Vagina (tissue), 2 donors: ENCODE data around the gene MSX2. TPM values are rescaled to one million over a fixed set of nuclear protein-coding genes. Genes with fewer than 3 reads are reported as not detected.
"Not testable (repeated sequence)": the region's sequence is repeated elsewhere in the genome, so short reads cannot be mapped to it uniquely, and the experiment has no call there.

Experiments
- DNase-seq, 2 donors: peaks; one replicate each; pipeline ENCODE4 v3.0.0-alpha.2; 2017; ENCODE audit errors: extremely low spot score in 2 of 2
- H3K27ac ChIP-seq: fragments of 200-600 bp; sonication (generic); one replicate; pipeline ENCODE4 v1.5.1; 2019
- H3K27me3 ChIP-seq: fragments of 200-600 bp; sonication (generic); one replicate; pipeline ENCODE4 v1.5.1; 2019
- H3K36me3 ChIP-seq, 2 donors: fragments of 200-600 bp; sonication (generic); one replicate each; pipeline ENCODE4 v1.5.1; 2017 to 2019
- H3K4me1 ChIP-seq: fragments of 200-600 bp; sonication (generic); one replicate; pipeline ENCODE4 v1.5.1; 2019
- H3K4me3 ChIP-seq, 2 donors: fragments of 200-600 bp; sonication (generic); 1 replicate in 1 of 2; 2 replicates in 1 of 2; pipeline ENCODE4 v1.5.1; 2016 to 2019
- H3K9me3 ChIP-seq: fragments of 200-600 bp; sonication (generic); one replicate; pipeline ENCODE4 v1.5.1; 2019
- CTCF ChIP-seq, 3 experiments: fragments of 450-650 bp in 2 of 3; fragments of 200-600 bp in 1 of 3; sonication (generic) in 1 of 3; IDR thresholded peaks; one replicate each; pipeline ENCODE4 v1.5.1; 2017 to 2019; ENCODE audit warnings: antibody characterized with exemption in 3 of 3, mild to moderate bottlenecking in 2 of 3, moderate library complexity in 2 of 3
- POLR2A ChIP-seq, 2 donors: fragments of 450-650 bp; IDR thresholded peaks; one replicate each; pipeline ENCODE4 v1.6.1; 2017; ENCODE audit warnings: antibody characterized with exemption in 2 of 2, mild to moderate bottlenecking in 2 of 2, moderate library complexity in 2 of 2
- POLR2AphosphoS5 ChIP-seq, 2 donors: sonication (generic); formaldehyde crosslinking; IDR thresholded peaks; one replicate each; pipeline ENCODE4 v1.9.0; 2017; ENCODE audit warnings: antibody characterized with exemption in 2 of 2, mild to moderate bottlenecking in 2 of 2, low read depth in 1 of 2; ENCODE audit not compliant: insufficient read depth in 1 of 2
- intact Hi-C: fragments of 100-400 bp; cut with DNase I; formaldehyde crosslinking; loops from one replicate; pipeline ENCODE4 v1.15.1; 2023
- total RNA-seq: library from RNA; depleted of rRNA; stranded (reverse); fragments of >200 nt; gene quantifications from one replicate; pipeline ENCODE4 v1.2.3, GENCODE V29; 2016

Gene MSX2
- total RNA-seq, 1 donor from 2014 or later, result 1.2 TPM

DNA sequence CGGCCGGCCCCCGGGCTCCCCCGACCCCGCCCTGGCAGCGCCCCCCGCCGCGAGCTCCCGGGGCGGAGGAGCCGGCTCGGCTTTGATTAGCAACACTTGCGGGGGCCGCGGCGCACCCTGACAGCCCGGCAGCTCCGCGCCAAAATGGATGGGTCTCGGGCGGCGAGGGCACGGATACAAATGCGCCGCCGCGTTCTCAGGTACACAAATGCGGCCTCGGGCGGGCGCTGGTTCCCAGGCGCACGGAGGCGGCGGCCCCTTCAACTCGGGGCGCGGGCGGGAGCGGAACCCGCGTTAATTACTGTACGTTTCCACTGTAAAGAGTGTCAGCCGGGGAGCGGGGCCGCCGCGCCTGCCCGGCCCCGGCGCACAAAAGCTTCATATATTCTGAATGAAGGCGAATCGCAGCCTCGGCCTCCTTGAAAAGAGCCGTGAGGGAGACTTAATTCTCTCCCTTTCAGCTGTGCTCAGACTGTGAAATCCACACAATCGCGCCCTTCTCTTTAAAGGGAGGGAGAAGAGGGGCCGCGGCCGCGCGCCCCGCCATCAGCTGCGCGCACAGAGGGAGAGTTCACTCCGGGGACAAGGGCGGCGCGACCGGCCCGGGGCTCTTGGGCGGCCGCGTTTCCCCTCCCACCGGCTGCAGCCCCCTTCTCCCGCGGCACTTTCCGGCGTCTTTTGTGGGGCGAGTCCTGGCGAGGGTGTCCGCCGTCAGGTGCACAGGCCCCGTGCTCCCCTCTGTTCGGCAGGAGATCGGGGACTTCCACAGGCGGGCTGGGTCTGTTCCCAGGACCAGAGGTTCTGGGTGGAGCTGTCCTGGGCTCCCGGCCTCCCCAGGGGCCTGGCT lies 27.0 kb downstream of the MSX2 start:
- peaks cover 5% of the 10 kb centered on the region for H3K4me1 ChIP-seq
- no peak for DNase-seq
- intact Hi-C loops, result no loop called here
- H3K9me3 ChIP-seq, result no peaks in the 10 kb centered on the region
- H3K4me3 ChIP-seq, result peak overlapping the region; percentile 43 to 46
- H3K27ac ChIP-seq, result no peak overlapping the region
- TF ChIP-seq POLR2A (IDR thresholded peaks at IDR 0.05) (no peak), POLR2AphosphoS5 (IDR thresholded peaks at IDR 0.05; ENCODE audit: insufficient read depth in 1 of 2, low read depth in 1 of 2) (no peak), CTCF (IDR thresholded peaks at IDR 0.05) (no peak)
- no peaks in the 10 kb centered on the region for H3K36me3 ChIP-seq
- H3K27me3 ChIP-seq, result no peaks in the 10 kb centered on the region

DNA sequence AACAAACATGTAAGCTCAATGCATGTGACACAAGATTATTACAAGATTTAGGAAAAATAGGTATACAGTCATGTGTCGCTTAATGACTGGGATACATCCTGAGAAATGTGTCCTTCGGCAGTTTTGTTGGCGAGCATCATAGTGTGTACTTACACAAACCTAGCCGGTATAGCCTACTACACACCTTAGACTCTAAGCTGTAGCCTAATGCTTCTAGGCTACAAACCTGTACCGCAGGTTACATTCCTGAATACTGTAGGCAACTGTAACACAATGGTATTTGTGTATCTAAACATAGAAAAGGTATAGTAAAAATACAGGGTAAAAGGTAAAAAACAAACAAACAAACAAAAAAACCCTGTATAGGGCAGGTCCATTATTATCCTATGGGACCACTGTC lies 27.7 kb downstream of the MSX2 start:
- intact Hi-C loops, result no loop called here
- peak overlapping the region in 1 of 2 donors; percentile 46 for H3K4me3 ChIP-seq
- DNase-seq, result no peak
- no peaks in the 10 kb centered on the region for H3K27me3 ChIP-seq
- no peaks in the 10 kb centered on the region for H3K36me3 ChIP-seq
- H3K9me3 ChIP-seq, result no peaks in the 10 kb centered on the region
- no peak overlapping the region for H3K27ac ChIP-seq
- peaks cover 5% of the 10 kb centered on the region for H3K4me1 ChIP-seq
- TF ChIP-seq POLR2AphosphoS5 (IDR thresholded peaks at IDR 0.05; ENCODE audit: insufficient read depth in 1 of 2, low read depth in 1 of 2), result no peak
- TF ChIP-seq POLR2A (IDR thresholded peaks at IDR 0.05), result no peak
- TF ChIP-seq CTCF (IDR thresholded peaks at IDR 0.05), result no peak

DNA sequence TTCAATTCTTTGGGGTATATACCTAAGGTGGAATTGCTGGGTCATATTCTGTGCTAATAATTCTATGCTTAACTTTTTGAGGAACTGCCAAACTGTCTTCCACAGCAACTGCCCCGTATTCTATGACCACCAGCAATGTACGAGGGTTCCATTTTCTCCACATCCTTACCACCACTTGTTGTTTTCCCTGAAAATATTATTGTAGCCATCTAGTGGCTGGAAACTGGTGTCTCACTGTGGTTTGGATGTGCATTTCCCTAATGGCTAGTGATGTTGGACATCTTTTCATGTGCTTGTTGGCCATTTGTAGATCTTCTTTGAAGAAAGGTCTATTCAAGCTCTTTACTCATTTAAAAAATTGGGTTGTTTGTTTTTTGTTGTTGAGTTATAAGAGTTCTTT lies 30.7 kb downstream of the MSX2 start:
- DNase-seq, result no peak
- no peak overlapping the region for H3K27ac ChIP-seq
- H3K36me3 ChIP-seq, result no peaks in the 10 kb centered on the region
- peaks cover 5% of the 10 kb centered on the region for H3K4me1 ChIP-seq
- no peaks in the 10 kb centered on the region for H3K27me3 ChIP-seq
- H3K4me3 ChIP-seq, result no peak overlapping the region
- H3K9me3 ChIP-seq, result no peaks in the 10 kb centered on the region
- TF ChIP-seq CTCF (IDR thresholded peaks at IDR 0.05) (no peak), POLR2AphosphoS5 (IDR thresholded peaks at IDR 0.05; ENCODE audit: insufficient read depth in 1 of 2, low read depth in 1 of 2) (no peak), POLR2A (IDR thresholded peaks at IDR 0.05) (no peak)
- intact Hi-C loops, result no loop called here

DNA sequence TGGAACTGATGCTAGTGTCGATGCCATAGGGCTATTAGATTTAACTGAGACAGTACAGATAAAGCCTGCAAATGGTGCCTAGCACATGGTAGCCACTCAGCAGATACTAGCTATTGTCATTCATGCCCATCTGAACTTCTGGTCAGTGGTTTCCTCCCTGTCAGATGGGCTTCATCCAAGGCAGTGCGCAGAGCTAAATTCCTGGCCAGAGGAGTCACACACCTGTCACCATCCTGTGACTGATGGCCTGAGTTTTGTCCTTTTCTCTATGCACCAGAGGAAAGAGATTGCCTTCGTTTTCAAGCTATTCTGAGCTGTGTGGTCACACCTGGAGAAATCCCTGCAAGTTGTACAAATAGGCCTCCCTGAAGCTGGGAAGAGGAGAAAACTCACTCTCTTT lies 34.7 kb downstream of the MSX2 start:
- H3K9me3 ChIP-seq, result no peaks in the 10 kb centered on the region
- no peak for DNase-seq
- H3K4me3 ChIP-seq, result no peak overlapping the region
- intact Hi-C loops, result no loop called here
- TF ChIP-seq POLR2AphosphoS5 (IDR thresholded peaks at IDR 0.05; ENCODE audit: insufficient read depth in 1 of 2, low read depth in 1 of 2), result no peak
- no peak for TF ChIP-seq POLR2A (IDR thresholded peaks at IDR 0.05)
- no peak for TF ChIP-seq CTCF (IDR thresholded peaks at IDR 0.05)
- H3K36me3 ChIP-seq, result no peaks in the 10 kb centered on the region
- no peak overlapping the region for H3K27ac ChIP-seq
- H3K4me1 ChIP-seq, result no peaks in the 10 kb centered on the region
- H3K27me3 ChIP-seq, result no peaks in the 10 kb centered on the region

DNA sequence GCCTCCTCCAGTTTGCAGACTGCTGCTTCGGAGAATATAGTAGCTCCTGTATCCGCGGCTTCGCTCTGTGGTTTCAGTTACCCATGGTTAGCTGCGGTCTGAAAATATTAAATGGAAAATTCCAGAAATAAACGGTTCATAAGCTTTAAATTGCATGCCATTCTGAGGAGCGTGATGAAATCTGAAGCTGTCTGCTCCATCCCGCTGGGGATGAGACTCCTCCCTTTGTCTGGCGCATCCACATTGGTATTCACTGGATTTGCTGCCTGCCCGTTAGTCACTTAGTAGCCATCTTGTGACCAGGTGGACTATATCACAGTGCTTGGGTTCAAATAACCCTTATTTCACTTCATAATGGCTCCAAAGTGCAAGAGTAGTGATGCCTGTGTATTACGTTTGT lies 36.3 kb downstream of the MSX2 start:
- H3K4me1 ChIP-seq, result no peaks in the 10 kb centered on the region
- no peak overlapping the region for H3K4me3 ChIP-seq
- no peak for TF ChIP-seq POLR2A (IDR thresholded peaks at IDR 0.05)
- TF ChIP-seq POLR2AphosphoS5 (IDR thresholded peaks at IDR 0.05; ENCODE audit: insufficient read depth in 1 of 2, low read depth in 1 of 2), result no peak
- TF ChIP-seq CTCF (IDR thresholded peaks at IDR 0.05), result no peak
- no peaks in the 10 kb centered on the region for H3K9me3 ChIP-seq
- no peaks in the 10 kb centered on the region for H3K36me3 ChIP-seq
- DNase-seq, result no peak
- intact Hi-C loops, result no loop called here
- no peak overlapping the region for H3K27ac ChIP-seq
- no peaks in the 10 kb centered on the region for H3K27me3 ChIP-seq

DNA sequence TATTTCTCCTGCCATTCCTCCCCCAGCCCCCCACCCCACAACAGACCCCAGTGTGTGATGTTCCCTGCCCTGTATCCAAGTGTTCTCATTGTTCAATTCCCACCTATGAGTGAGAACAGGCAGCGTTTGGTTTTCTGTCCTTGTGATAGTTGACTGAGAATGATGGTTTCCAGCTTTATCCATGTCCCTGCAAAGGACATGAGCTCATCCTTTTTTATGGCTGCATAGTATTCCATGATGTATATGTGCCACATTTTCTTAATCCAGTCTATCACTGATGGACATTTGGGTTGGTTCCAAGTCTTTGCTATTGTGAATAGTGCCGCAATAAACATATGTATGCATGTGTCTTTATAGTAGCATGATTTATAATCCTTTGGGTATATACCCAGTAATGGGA lies 37.0 kb downstream of the MSX2 start:
- H3K27me3 ChIP-seq, intact Hi-C loops, H3K36me3 ChIP-seq, H3K4me3 ChIP-seq, H3K4me1 ChIP-seq, DNase-seq, H3K9me3 ChIP-seq, H3K27ac ChIP-seq: not testable (repeated sequence)
